HT1080 (cell line): Measurements from ENCODE around the gene GNB1L. TPM values are rescaled to one million over a fixed set of nuclear protein-coding genes. Genes with fewer than 3 reads are reported as not detected.

Source experiments
- DNase-seq: peaks from one replicate; pipeline ENCODE4 v3.0.0-alpha.2; 2015; ENCODE audit warnings: low read depth
- total RNA-seq: library from RNA; depleted of rRNA; stranded (reverse); fragments of >200 nt; shearing (Covaris generic); gene quantifications from 2 replicates; pipeline ENCODE4 v1.2.3, GENCODE V29; 2014

The GNB1L gene
- total RNA-seq, 1 experiment from 2014 or later = 10.5 TPM

- no peak for DNase-seq
These were observed 91.0 kb downstream of the GNB1L start for GRCh38 chr22:19763458-19764298.

GRCh38 chr22:19762568-19763457 is 91.9 kb downstream of the GNB1L start:
- no peak for DNase-seq

- no peak for DNase-seq
These were observed 92.7 kb downstream of the GNB1L start for GRCh38 chr22:19761725-19762567.

- no peak for DNase-seq
These were observed 93.5 kb downstream of the GNB1L start for GRCh38 chr22:19760951-19761724.

- no peak for DNase-seq
These were observed 94.4 kb downstream of the GNB1L start, which contains the start of gene TBX1 for GRCh38 chr22:19760058-19760950. Gene TBX1, plus strand, starts transcription at chr22:19760778. Its CDS starts 66 bp downstream, at chr22:19760844.

- no peak for DNase-seq
These were observed 95.1 kb downstream of the GNB1L start for GRCh38 chr22:19759427-19760057.

- DNase-seq = no peak
These were observed 95.7 kb downstream of the GNB1L start for GRCh38 chr22:19758896-19759426.

- no peak for DNase-seq
These were observed 96.4 kb downstream of the GNB1L start for GRCh38 chr22:19757985-19758895.

GRCh38 chr22:19757140-19757984 is 97.3 kb downstream of the GNB1L start:
- no peak for DNase-seq

- DNase-seq = no peak
These were observed 98.2 kb downstream of the GNB1L start for GRCh38 chr22:19756288-19757128.

- no peak for DNase-seq
These were observed 98.9 kb downstream of the GNB1L start for GRCh38 chr22:19755722-19756287.

- no peak for DNase-seq
These were observed 99.4 kb downstream of the GNB1L start for GRCh38 chr22:19755145-19755710.

- DNase-seq = no peak
These were observed 100.0 kb downstream of the GNB1L start for GRCh38 chr22:19754701-19755144.

- DNase-seq = no peak
These were observed 100.5 kb downstream of the GNB1L start for GRCh38 chr22:19753996-19754700.
